Measurements from ENCODE around the gene AGPAT2.

- TF ChIP-seq, protein P1, sequence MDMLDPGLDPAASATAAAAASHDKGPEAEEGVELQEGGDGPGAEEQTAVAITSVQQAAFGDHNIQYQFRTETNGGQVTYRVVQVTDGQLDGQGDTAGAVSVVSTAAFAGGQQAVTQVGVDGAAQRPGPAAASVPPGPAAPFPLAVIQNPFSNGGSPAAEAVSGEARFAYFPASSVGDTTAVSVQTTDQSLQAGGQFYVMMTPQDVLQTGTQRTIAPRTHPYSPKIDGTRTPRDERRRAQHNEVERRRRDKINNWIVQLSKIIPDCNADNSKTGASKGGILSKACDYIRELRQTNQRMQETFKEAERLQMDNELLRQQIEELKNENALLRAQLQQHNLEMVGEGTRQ (IDR thresholded peaks at IDR 0.05; ENCODE audit: borderline replicate concordance, low read depth, low read length), result no peak
- TF ChIP-seq, protein P2, sequence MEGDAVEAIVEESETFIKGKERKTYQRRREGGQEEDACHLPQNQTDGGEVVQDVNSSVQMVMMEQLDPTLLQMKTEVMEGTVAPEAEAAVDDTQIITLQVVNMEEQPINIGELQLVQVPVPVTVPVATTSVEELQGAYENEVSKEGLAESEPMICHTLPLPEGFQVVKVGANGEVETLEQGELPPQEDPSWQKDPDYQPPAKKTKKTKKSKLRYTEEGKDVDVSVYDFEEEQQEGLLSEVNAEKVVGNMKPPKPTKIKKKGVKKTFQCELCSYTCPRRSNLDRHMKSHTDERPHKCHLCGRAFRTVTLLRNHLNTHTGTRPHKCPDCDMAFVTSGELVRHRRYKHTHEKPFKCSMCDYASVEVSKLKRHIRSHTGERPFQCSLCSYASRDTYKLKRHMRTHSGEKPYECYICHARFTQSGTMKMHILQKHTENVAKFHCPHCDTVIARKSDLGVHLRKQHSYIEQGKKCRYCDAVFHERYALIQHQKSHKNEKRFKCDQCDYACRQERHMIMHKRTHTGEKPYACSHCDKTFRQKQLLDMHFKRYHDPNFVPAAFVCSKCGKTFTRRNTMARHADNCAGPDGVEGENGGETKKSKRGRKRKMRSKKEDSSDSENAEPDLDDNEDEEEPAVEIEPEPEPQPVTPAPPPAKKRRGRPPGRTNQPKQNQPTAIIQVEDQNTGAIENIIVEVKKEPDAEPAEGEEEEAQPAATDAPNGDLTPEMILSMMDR (IDR thresholded peaks at IDR 0.05), result no peak
- TF ChIP-seq GABPA (IDR thresholded peaks at IDR 0.05; ENCODE audit: low read depth), result no peak
These were observed 42.7 kb upstream of the AGPAT2 start for GRCh38 chr9:136729926-136730325.
